Activated T-helper 17 cell treated with anti-CD3 and anti-CD28 coated beads, Interleukin-2, amount 50 U/mL, for 72 hours (primary cell): ENCODE measurements around the gene PCDHGB6. TPM values are rescaled to one million over a fixed set of nuclear protein-coding genes. Genes with fewer than 3 reads are reported as not detected.
"Not testable (repeated sequence)": the region's sequence is repeated elsewhere in the genome, so short reads cannot be mapped to it uniquely, and the experiment has no call there.

Source experiments
- ATAC-seq: fragments of 150-1000 bp; cut with Tn5 transposase; replicated peaks from 2 replicates; pipeline ENCODE4 v1.10.0; 2021; ENCODE audit warnings: mild to moderate bottlenecking, moderate library complexity
- H3K27ac Mint-ChIP-seq: one replicate; pipeline ENCODE4 v1.8.0; 2022; ENCODE audit warnings: mixed read lengths
- H3K27me3 Mint-ChIP-seq: one replicate; pipeline ENCODE4 v1.8.0; 2022; ENCODE audit warnings: mixed read lengths
- H3K36me3 Mint-ChIP-seq: one replicate; pipeline ENCODE4 v1.8.0; 2022; ENCODE audit warnings: low read depth, mild to moderate bottlenecking, mixed read lengths
- H3K4me1 Mint-ChIP-seq: one replicate; pipeline ENCODE4 v1.8.0; 2022; ENCODE audit warnings: mixed read lengths
- H3K4me3 Mint-ChIP-seq: one replicate; pipeline ENCODE4 v1.8.0; 2022; ENCODE audit warnings: mild to moderate bottlenecking, mixed read lengths
- H3K9me3 Mint-ChIP-seq: one replicate; pipeline ENCODE4 v1.8.0; 2022; ENCODE audit warnings: mixed read lengths
- total RNA-seq, 2 donors: library from RNA; stranded (reverse); gene quantifications; one replicate each; pipeline ENCODE4 v1.2.3, GENCODE V29; 2022

Gene PCDHGB6
- total RNA-seq, 2 donors from 2014 or later = 0.08 TPM; not detected in 1

DNA sequence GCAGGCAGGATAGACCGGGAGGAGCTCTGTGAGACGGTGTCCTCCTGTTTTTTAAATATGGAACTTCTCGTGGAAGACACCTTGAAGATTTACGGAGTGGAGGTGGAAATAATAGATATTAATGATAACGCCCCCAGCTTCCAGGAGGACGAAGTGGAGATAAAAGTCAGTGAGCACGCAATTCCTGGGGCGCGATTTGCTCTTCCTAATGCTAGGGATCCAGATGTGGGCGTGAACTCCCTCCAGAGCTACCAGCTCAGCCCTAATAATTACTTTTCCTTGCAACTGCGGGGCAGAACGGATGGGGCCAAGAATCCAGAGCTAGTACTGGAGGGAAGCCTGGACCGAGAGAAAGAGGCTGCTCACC, 13.7 kb downstream of the PCDHGB6 start:
- Mint-ChIP-seq H3K4me1 (no peaks in the 10 kb centered on the region), H3K9me3 (no peaks in the 10 kb centered on the region), H3K36me3 (peaks cover 26% of the 10 kb centered on the region), H3K4me3 (peak overlapping the region; percentile 55), H3K27me3 (peaks cover 63% of the 10 kb centered on the region), H3K27ac (no peak overlapping the region)
- no peak for ATAC-seq

GRCh38 chr5:141422742-141423291, 15.0 kb downstream of the PCDHGB6 start:
- H3K4me3 Mint-ChIP-seq = no peak overlapping the region
- H3K27me3 Mint-ChIP-seq = peaks cover 68% of the 10 kb centered on the region
- no peaks in the 10 kb centered on the region for H3K9me3 Mint-ChIP-seq
- H3K36me3 Mint-ChIP-seq = peaks cover 24% of the 10 kb centered on the region
- ATAC-seq = no peak
- H3K4me1 Mint-ChIP-seq = no peaks in the 10 kb centered on the region
- H3K27ac Mint-ChIP-seq = no peak overlapping the region

- peaks cover 58% of the 10 kb centered on the region for H3K27me3 Mint-ChIP-seq
These were observed 20.1 kb downstream of the PCDHGB6 start for GRCh38 chr5:141427783-141428426.

DNA sequence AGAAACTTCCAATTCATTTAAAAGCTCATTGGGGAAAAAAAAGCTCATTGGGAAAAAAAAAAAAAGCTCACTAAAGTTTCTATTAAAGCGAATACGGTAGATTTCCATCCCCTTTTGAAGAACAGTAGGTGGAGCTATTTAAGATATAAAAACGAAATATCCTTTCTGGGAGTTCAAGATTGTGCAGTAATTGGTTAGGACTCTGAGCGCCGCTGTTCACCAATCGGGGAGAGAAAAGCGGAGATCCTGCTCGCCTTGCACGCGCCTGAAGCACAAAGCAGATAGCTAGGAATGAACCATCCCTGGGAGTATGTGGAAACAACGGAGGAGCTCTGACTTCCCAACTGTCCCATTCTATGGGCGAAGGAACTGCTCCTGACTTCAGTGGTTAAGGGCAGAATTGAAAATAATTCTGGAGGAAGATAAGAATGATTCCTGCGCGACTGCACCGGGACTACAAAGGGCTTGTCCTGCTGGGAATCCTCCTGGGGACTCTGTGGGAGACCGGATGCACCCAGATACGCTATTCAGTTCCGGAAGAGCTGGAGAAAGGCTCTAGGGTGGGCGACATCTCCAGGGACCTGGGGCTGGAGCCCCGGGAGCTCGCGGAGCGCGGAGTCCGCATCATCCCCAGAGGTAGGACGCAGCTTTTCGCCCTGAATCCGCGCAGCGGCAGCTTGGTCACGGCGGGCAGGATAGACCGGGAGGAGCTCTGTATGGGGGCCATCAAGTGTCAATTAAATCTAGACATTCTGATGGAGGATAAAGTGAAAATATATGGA, 22.7 kb downstream of the PCDHGB6 start, which contains the start of gene PCDHGA12:
TSS of gene PCDHGA12 (plus strand) at position 176 of the 782 bp plus-strand sequence. CDS start at position 429, 253 bp downstream.
- no peak for ATAC-seq
- H3K4me3 Mint-ChIP-seq = peak within 1 kb of the TSS; percentile 67
- peaks cover 7% of the 10 kb centered on the region for H3K4me1 Mint-ChIP-seq
- H3K27ac Mint-ChIP-seq = peak within 1 kb of the TSS; percentile 30
- H3K9me3 Mint-ChIP-seq = peaks cover 22% of the 10 kb centered on the region
- H3K27me3 Mint-ChIP-seq = peaks cover 58% of the 10 kb centered on the region
- peaks cover 24% of the 10 kb centered on the region for H3K36me3 Mint-ChIP-seq

More at GRCh38 chr5:141427783-141428426, 20.1 kb downstream of the PCDHGB6 start:
- no peak overlapping the region for H3K4me3 Mint-ChIP-seq
- H3K9me3 Mint-ChIP-seq = peaks cover 18% of the 10 kb centered on the region
- H3K36me3 Mint-ChIP-seq = peaks cover 20% of the 10 kb centered on the region
- no peak overlapping the region for H3K27ac Mint-ChIP-seq
- H3K4me1 Mint-ChIP-seq = peaks cover 7% of the 10 kb centered on the region
- no peak for ATAC-seq

GRCh38 chr5:141431286-141431685, 23.5 kb downstream of the PCDHGB6 start:
- peak overlapping the region; percentile 67 for H3K4me3 Mint-ChIP-seq
- H3K27me3 Mint-ChIP-seq = peaks cover 57% of the 10 kb centered on the region
- peaks cover 24% of the 10 kb centered on the region for H3K36me3 Mint-ChIP-seq

DNA sequence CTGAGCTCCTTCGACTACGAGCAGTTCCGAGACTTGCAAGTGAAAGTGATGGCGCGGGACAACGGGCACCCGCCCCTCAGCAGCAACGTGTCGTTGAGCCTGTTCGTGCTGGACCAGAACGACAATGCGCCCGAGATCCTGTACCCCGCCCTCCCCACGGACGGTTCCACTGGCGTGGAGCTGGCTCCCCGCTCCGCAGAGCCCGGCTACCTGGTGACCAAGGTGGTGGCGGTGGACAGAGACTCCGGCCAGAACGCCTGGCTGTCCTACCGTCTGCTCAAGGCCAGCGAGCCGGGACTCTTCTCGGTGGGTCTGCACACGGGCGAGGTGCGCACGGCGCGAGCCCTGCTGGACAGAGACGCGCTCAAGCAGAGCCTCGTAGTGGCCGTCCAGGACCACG, 24.5 kb downstream of the PCDHGB6 start:
- H3K36me3 Mint-ChIP-seq = peaks cover 24% of the 10 kb centered on the region
- not testable (repeated sequence) for H3K4me3 Mint-ChIP-seq, H3K27ac Mint-ChIP-seq, H3K4me1 Mint-ChIP-seq, ATAC-seq
- H3K9me3 Mint-ChIP-seq = peaks cover 22% of the 10 kb centered on the region
- H3K27me3 Mint-ChIP-seq = peaks cover 53% of the 10 kb centered on the region

More at GRCh38 chr5:141431286-141431685, 23.5 kb downstream of the PCDHGB6 start:
- Mint-ChIP-seq H3K9me3 (peaks cover 22% of the 10 kb centered on the region), H3K4me1 (peaks cover 7% of the 10 kb centered on the region), H3K27ac (no peak overlapping the region)
- ATAC-seq = no peak

DNA sequence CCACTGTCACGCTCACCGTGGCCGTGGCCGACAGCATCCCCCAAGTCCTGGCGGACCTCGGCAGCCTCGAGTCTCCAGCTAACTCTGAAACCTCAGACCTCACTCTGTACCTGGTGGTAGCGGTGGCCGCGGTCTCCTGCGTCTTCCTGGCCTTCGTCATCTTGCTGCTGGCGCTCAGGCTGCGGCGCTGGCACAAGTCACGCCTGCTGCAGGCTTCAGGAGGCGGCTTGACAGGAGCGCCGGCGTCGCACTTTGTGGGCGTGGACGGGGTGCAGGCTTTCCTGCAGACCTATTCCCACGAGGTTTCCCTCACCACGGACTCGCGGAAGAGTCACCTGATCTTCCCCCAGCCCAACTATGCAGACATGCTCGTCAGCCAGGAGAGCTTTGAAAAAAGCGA, 24.9 kb downstream of the PCDHGB6 start:
- not testable (repeated sequence) for H3K27ac Mint-ChIP-seq, ATAC-seq, H3K4me1 Mint-ChIP-seq, H3K4me3 Mint-ChIP-seq
- Mint-ChIP-seq H3K27me3 (peaks cover 53% of the 10 kb centered on the region), H3K36me3 (peaks cover 24% of the 10 kb centered on the region), H3K9me3 (peaks cover 22% of the 10 kb centered on the region)

DNA sequence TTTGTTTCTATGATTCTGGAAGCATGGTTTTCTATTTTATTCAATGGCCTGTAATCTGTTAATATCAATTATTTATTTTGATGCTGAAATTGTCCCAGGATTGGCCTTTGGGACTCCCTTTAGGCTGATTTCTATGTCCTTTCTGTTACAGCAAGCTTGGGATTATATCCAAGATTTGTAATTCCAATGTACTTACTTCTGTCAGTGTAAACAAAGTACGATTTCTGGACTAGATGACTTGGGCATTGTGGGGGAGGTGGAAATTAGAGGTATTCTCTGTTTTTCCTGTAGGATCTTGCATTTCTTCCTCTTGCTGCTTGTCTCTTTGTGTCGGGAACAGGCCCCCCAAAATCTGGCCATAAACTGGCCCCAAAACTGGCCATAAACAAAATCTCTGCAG, 26.2 kb downstream of the PCDHGB6 start:
- Mint-ChIP-seq H3K27me3 (peaks cover 49% of the 10 kb centered on the region), H3K4me1 (peaks cover 7% of the 10 kb centered on the region), H3K9me3 (peaks cover 18% of the 10 kb centered on the region), H3K27ac (no peak overlapping the region), H3K36me3 (peaks cover 24% of the 10 kb centered on the region), H3K4me3 (no peak overlapping the region)
- no peak for ATAC-seq

- no peaks in the 10 kb centered on the region for H3K4me1 Mint-ChIP-seq
- H3K27me3 Mint-ChIP-seq = peaks cover 35% of the 10 kb centered on the region
- no peak for ATAC-seq
- peaks cover 7% of the 10 kb centered on the region for H3K36me3 Mint-ChIP-seq
- H3K9me3 Mint-ChIP-seq = peaks cover 9% of the 10 kb centered on the region
- no peak overlapping the region for H3K4me3 Mint-ChIP-seq
- H3K27ac Mint-ChIP-seq = no peak overlapping the region
These were observed 29.4 kb downstream of the PCDHGB6 start for GRCh38 chr5:141437221-141437620.

DNA sequence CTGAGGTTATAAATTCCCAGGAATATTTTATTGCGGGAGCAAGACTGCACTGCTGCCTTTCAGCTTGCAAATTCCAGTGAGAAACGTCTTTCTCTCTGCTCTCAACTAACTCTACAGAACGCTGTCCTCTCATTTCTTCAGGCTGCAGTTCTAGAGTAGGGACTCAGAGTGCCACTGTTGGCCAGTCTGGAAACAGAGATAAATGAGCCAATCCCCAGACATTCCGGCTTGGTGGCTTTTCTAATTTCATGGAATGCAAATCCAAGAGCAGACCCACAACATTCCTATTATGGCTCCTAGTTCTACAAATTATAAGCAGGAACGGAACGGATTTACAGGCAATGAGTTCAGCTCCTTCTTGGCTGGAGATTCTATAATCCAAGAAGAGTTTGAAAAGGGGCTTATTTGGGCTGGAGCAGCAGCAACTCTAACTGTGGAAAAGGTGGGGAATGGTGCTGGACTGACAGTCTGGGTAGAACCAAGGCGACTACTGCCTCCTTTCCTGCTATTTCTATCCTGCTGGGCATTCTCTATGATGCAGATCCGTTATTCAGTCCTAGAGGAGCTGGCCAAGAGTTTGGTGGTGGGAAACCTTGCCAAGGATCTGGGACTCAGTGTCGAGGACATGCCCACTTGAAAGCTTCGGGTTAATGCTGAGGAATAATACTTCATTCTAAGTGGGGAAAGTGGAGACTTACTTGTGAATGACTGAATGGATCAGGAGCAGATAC, 31.8 kb downstream of the PCDHGB6 start:
- H3K4me1 Mint-ChIP-seq = no peaks in the 10 kb centered on the region
- H3K9me3 Mint-ChIP-seq = peaks cover 3% of the 10 kb centered on the region
- H3K36me3 Mint-ChIP-seq = no peaks in the 10 kb centered on the region
- H3K4me3 Mint-ChIP-seq = no peak overlapping the region
- no peak overlapping the region for H3K27ac Mint-ChIP-seq
- H3K27me3 Mint-ChIP-seq = peaks cover 26% of the 10 kb centered on the region
- ATAC-seq = no peak

- Mint-ChIP-seq H3K27me3 (peaks cover 25% of the 10 kb centered on the region), H3K9me3 (peaks cover 3% of the 10 kb centered on the region), H3K27ac (no peak overlapping the region), H3K4me1 (no peaks in the 10 kb centered on the region), H3K4me3 (no peak overlapping the region), H3K36me3 (no peaks in the 10 kb centered on the region)
- ATAC-seq = no peak
These were observed 32.5 kb downstream of the PCDHGB6 start for GRCh38 chr5:141440341-141440740.

DNA sequence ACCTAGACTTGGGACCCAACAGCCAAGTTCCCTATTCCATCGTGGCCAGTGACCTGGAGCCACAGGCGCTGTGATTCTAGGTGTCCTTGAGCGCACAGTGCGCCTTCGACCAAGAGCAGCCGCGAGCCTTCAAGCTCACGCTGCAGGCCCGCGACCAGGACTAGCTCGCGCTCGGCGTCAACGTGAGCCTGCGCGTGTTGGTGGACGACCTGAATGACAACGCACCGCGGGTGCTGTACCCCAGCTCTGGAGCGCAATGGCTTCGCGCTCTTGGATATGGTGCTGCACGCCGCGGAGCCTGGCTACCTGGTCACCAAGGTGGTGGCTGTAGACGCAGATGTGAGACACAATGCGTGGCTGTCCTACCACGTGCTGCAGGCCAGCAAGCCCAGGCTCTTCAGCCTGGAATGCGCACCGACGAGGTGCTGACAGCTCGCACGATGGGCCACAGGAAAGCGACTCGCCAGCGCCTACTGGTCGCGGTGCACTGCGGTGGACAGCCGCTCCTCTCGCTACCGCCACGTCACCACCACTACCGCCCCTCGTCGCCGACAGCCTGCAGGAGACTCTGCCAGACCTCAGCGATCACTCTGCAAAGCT, 33.9 kb downstream of the PCDHGB6 start:
- Mint-ChIP-seq H3K27ac (no peak overlapping the region), H3K4me3 (no peak overlapping the region), H3K9me3 (peaks cover 3% of the 10 kb centered on the region), H3K36me3 (no peaks in the 10 kb centered on the region), H3K4me1 (no peaks in the 10 kb centered on the region), H3K27me3 (peaks cover 25% of the 10 kb centered on the region)
- ATAC-seq = no peak
